Jurkat, Clone E6-1 (cell line): ENCODE data around the gene NEK9.

Experiments
- DNase-seq: peaks from one replicate; pipeline ENCODE4 v3.0.0-alpha.2; 2011; ENCODE audit warnings: low read depth, low spot score
- H3K4me3 ChIP-seq: 2 replicates; pipeline ENCODE4 v1.5.1; 2011; ENCODE audit warnings: mild to moderate bottlenecking, low read length, control low read depth, moderate library complexity

Gene NEK9

DNA sequence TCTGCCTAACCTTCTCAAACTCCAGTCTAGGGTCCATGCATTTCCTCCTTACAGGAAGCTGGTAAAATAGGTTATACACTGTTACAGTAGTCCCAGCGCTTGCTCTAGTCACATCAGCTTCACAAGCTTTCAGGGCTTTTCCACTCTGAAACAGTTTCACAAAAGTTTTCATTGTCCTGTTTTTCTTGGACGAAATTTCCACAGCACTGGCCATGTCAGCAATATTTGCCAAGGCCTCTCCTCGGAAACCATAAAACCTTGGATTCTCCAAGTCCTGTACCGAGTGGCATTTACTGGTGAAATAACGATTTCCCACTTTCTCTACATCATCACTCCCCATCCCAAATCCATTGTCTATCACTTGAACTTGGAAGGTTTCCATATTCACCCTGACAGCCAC is 77.7 kb downstream of the NEK9 start:
- no peak overlapping the region for H3K4me3 ChIP-seq
- DNase-seq = no peak

GRCh38 chr14:75048101-75048500 is 78.7 kb downstream of the NEK9 start:
- no peak overlapping the region for H3K4me3 ChIP-seq
- no peak for DNase-seq

DNA sequence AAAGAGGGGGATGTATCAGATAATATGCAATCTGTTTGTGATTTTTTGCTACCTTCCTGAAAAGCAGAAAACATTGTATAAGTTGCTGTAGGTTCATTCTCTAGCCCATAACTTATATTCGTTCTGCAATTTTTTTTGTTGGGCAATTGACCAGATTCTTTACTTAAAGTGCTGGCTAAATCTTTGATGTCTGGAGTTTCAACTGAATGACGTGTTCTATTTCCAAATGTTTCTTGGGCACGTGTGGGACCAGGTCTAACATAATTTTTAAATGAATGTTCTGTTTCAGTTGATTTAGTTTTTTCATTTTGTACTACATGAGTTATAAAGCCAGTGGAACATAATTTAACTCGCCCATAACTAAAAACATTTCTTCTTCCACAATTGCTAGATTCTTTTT is 79.3 kb downstream of the NEK9 start:
- H3K4me3 ChIP-seq = no peak overlapping the region
- DNase-seq = no peak

DNA sequence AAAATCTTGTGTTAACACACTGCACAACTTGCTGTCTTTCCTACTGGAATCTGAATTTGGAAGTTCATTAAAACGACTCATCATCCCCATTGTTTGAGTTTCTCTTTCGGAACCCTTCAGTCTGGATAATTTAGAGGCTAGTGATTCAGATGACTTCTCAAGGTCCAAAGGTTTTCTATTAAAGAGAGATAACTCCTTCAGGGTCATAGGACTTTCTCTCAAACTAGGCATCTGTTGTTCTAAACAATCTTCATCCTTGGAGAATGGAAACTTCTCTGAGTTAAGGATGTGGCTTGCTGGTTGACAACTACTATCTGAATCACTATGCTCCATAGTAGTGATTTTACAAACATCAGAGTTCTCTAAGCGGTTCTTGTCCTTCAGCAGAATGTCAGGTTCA is 79.9 kb downstream of the NEK9 start:
- no peak overlapping the region for H3K4me3 ChIP-seq
- DNase-seq = no peak

DNA sequence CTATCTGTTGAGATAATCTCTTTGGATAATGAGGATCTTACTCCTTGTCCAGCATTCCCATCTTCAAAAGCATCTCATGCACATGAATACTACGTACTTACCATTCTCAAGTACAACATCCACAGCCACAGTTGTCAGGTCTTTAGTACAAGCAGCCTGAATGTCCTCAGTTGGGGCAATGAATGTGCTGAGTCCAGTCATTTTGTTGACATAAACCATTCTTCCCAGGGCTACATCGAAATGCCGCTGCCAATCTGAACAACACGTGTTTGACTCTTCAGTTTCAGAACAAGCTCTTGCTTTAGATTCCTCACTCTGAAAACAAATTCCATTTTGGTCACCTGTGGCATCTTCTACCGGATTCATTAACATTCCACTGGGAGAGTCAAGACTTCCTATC is 80.6 kb downstream of the NEK9 start:
- no peak for DNase-seq
- no peak overlapping the region for H3K4me3 ChIP-seq

GRCh38 chr14:75044752-75045151 is 82.1 kb downstream of the NEK9 start:
- DNase-seq = no peak
- no peak overlapping the region for H3K4me3 ChIP-seq

DNA sequence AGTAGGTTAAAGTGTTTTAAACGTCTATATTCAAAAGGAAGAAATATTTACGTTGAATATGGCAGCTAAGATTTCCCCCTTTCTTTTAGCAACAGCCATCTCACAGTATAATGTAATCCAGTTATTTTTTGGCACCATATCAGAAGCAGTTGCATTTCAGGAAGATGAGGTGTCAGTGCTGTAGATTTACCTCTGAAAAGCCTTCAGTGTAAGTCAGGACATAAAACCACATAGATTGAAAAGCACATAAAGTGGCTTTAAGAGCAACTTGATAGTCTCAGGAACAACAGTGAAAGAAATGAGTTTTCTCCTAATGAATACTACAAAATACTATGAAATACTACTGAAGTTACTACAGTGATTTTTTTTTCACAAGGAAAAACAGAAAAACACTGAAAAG is 82.5 kb downstream of the NEK9 start:
- no peak overlapping the region for H3K4me3 ChIP-seq
- no peak for DNase-seq

DNA sequence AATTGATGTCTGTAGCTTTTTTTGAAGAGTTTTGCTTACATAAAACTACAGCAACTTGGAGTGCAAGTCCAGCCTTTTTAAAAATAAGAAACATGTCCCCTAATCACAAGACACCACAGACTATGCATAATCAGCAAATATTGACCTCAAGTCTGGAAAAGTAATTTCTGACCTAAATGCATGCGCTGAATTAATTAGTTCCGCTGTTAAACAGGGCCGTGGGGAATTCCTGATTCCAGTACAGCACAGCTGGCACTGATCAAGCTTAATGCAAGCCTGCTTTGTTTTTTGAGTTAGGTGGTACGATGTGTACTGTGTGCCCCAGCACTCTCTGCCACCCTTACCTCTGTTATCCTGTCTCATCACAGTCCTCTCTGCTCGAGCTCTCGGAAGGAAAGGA is 84.8 kb downstream of the NEK9 start:
- DNase-seq = no peak
- H3K4me3 ChIP-seq = no peak overlapping the region

DNA sequence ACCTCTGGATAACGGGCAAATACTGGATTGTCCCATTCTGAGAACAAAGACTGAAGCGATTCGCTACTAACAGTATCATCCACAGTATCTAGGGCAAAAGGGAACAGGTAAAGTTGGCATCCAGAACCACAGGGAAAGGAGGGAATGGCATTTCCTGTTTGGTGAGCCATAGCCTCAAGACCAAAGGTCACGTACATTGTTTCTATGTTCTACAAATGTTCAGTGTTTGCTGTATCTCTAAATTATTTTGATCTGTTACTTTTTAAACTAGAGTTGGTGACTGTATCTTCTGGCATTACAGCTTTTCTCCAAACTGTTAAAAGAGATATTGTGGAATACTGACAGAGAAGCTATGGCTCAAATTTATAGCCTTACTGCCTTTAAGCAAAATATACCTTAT is 85.2 kb downstream of the NEK9 start:
- no peak overlapping the region for H3K4me3 ChIP-seq
- DNase-seq = no peak

GRCh38 chr14:75040959-75041358 is 85.9 kb downstream of the NEK9 start:
- H3K4me3 ChIP-seq = no peak overlapping the region

DNA sequence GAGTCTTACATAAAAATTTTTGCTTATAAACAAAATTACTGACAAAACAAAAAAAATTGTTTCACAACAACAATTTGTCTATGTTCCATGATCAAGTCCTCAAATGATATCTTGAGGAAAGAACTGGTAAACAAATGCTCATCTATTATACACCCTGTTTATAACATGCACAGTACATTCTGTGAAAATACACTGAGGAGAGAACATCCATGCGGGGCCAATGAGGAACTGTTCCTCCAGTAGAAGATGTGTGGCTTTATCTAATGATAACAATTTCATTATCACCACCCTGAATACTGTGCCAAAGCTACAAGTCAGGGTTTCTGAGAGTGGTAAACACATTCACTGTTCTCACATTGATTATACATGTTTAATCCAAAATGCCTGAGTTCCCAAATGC is 86.3 kb downstream of the NEK9 start:
- DNase-seq = no peak
- H3K4me3 ChIP-seq = no peak overlapping the region

More at GRCh38 chr14:75040959-75041358, 85.9 kb downstream of the NEK9 start:
- DNase-seq = no peak

- H3K4me3 ChIP-seq = no peak overlapping the region
- DNase-seq = no peak
Measured at GRCh38 chr14:75032939-75033338, 93.9 kb downstream of the NEK9 start.

DNA sequence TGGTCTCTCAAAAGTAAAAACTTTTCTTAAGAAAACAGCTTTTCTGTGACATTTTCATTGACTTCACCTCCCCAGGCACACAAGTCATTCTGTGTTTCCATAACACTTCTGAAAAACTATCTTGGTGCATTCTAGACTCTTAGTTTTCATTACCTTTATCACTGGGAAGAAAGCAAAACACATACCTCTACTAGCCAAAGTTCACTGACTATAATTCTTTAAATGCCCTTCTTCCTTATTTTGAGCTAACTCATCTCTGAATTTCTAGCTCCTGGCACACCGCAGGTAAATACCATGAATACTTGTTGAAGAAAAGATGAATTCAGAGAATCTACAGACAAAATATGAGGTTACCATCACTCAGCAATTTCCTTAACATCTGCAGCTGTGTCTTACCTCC is 96.7 kb downstream of the NEK9 start:
- H3K4me3 ChIP-seq = no peak overlapping the region
- no peak for DNase-seq
